ENCODE measurements around the gene TTC12.

TTC12 gene

DNA sequence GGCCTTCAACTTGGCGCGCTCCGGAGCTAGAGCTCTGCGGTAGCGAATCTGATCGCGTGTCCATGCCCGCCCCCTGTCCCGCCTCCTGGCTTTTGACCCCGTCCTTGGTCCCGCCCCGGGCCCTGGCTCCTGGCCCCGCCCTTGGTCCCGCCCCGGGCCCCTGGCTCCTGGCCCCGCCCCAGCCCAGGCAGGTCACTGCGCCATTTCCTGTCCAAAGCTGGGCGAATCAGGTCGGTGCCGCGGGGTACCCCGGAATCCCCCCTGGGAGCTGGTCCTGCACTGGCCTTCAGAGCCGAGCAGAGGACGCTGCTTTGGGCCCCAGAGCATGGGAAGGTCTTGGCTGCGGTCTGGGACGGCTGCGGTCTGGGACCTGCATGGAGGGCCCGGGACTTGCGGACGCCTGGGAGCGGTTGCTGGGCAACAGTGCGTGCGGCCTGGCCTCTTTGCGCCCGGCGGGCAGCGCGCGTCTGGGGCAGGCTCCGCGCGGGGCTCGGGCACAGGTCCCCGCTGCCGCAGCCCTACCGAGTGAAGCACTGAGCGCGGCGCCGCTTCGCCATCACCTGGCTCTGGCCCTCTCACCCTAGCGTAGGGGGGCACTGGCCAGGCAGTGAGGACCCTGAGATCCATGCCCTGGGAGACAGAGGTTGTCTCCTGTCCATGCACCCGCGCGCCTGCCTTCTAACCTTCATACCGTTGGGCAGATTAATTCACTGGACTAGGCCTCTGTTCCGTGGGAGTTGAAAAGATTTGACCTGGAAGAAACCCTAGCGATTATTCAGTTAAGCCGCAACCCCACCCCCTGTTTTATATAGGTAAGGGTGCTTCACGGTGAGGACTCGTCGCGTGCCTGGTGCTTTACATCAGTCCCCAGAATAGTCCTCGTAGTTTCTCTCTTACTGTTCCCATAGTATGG, at the start of gene TTC12:
TSS of gene TTC12 (plus strand) at position 195 of the 913 bp plus-strand sequence. CDS start 1,675 bp downstream, outside the sequence.
- peak; percentile 92 for DNase-seq

DNA sequence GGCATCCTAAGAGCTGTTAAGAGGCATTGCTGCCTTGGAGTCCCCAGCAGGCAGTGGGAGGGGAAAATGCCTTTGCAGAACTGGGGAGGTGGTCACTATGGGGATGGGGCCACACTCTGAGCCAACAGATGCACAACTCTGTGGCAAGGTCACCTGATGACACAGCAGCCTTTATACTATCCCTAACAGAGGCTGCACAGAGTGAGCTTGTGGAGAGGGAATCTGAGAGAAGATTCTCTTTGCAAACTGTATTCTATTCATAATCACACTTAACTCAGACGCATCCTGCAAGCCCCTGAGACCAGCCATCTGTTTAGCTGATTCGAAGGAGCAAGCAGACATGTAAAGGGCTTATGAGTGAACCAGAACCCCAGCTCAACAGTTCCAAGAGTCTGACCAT, 49.0 kb upstream of the TTC12 start:
- no peak for DNase-seq

GRCh38 chr11:113267493-113267892, 46.9 kb upstream of the TTC12 start:
- DNase-seq, result no peak

GRCh38 chr11:113269096-113269495, 45.3 kb upstream of the TTC12 start:
- no peak for DNase-seq

GRCh38 chr11:113269636-113270035, 44.7 kb upstream of the TTC12 start:
- no peak for DNase-seq

DNA sequence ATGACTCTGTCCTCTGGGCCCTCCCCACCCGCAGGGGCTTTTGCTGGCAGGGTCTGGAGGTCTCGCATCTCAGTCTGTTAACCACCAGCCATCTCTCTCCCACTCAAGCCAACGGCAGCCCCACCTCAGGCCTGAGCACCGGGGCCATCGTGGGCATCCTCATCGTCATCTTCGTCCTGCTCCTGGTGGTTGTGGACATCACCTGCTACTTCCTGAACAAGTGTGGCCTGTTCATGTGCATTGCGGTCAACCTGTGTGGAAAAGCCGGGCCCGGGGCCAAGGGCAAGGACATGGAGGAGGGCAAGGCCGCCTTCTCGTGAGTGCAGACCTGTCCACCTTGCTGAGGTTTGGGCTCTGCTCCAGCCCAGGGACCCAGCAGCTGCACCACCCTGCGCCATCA, 44.3 kb upstream of the TTC12 start:
- no peak for DNase-seq

- DNase-seq, result no peak
Observed at GRCh38 chr11:113271551-113272245, 42.7 kb upstream of the TTC12 start.

GRCh38 chr11:113272281-113272680, 42.1 kb upstream of the TTC12 start:
- DNase-seq, result no peak

GRCh38 chr11:113272927-113273615, 41.3 kb upstream of the TTC12 start:
- DNase-seq, result no peak

GRCh38 chr11:113273720-113274119, 40.7 kb upstream of the TTC12 start:
- DNase-seq, result no peak

GRCh38 chr11:113274713-113275582, 39.4 kb upstream of the TTC12 start:
- no peak for DNase-seq

DNA sequence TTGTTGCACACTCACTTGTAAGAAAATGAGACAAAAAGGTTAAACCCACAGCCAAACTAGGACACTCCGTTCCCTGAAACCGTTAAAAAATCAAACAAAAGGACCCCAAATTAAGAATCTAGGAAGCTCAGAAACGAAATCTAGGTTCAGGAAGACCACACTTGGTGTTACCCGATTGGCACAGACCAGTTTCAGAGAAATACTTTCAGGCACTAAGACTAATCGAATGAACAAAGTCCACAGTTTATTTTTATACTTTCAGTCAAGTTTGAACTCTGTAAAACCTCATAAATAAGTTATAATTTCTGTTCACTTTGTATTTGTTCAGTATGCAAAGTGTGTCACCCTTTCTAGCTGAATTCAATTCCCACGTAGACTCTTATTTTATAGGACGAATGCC, 38.8 kb upstream of the TTC12 start:
- no peak for DNase-seq

DNA sequence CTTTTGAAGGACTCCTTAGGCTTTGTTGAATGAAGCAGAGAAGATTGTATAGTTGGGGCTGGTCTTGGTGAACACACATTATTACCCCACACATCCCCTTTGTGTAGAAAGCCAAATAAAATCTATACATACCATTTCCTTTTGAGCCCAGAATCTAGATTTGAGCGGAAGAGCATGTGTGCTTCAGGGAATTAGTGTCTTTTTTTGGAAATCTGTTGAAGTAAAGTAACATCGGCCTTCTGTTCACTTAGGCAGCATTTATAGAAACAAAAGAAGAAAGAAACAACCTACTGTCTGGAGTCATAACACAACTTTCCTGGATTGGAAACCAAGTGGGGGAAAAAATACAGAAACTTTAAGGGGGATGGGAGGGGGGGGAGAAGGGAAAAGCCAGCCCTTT, 37.9 kb upstream of the TTC12 start:
- DNase-seq, result no peak

- no peak for DNase-seq
Observed at GRCh38 chr11:113277907-113278306, 36.5 kb upstream of the TTC12 start.

DNA sequence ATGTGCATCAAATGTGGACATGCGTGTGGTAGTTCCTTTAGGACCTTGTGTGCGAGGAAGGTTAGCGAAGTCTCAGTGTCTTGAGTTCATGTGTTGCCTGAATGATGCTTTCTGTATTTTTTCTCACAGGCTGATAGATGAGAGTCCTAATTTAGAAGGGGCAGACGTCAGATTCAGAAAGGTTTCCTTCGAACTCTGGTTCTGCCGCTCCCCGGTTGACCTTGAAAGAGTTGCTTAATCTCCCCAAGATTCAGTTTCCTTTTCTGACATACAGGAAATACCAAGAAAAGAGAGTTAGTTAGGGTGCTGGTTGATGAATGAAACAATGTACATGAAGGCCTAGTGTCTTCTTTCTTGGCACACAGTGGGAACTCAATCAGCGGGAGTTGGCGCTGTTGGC, 35.9 kb upstream of the TTC12 start:
- no peak for DNase-seq

- no peak for DNase-seq
Observed at GRCh38 chr11:113278925-113279324, 35.5 kb upstream of the TTC12 start.

DNA sequence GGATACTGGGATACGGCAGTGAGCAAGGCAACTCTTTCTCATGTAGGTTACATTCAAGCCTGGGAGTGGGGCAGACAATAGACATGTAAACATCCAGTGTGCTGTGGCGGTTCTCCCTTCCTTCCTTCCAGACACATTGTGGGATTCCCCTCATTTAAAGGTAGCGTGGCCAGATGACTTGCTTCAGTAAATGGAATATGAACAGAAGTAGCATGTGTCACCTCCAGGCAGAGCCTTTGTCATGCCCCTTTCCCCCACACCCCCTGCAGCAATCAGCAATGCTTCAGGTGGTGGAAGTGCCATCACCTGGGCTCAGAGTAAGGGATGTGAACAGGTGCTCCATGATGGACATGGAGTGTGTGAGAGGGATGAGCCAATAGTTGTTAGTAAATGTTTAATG, 34.8 kb upstream of the TTC12 start:
- no peak for DNase-seq

DNA sequence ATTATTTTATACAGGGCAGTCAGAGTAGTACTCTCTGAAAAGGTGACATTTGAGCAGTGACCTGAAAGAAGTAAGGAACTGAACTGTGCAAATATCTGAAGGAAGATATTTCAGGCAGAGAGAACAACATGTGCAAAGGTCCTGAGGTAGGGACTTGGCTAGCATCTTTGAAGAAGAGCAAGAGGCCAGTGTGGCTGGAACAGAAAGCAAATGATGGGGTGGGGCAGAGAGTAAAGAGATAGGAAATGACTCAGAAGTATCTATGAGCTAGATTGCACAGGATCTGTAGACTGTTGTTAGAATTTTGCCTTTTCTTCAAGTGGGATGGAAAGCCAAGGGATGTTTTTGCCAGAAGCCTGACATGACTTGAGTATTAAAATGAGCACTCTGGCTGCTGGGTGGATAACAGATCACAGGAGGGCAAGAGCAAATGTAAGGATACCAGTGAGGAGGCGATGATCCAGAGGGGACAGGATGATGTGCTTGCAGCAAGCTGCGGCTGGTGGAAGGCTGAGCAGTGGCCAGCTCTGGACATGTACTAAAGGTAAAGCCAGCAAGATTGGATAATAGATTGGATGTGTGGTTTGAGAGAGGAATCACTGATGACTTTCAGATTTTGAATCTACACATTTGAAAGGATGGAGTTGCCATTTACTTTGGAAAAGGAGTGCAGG, 33.2 kb upstream of the TTC12 start:
- DNase-seq, result no peak

DNA sequence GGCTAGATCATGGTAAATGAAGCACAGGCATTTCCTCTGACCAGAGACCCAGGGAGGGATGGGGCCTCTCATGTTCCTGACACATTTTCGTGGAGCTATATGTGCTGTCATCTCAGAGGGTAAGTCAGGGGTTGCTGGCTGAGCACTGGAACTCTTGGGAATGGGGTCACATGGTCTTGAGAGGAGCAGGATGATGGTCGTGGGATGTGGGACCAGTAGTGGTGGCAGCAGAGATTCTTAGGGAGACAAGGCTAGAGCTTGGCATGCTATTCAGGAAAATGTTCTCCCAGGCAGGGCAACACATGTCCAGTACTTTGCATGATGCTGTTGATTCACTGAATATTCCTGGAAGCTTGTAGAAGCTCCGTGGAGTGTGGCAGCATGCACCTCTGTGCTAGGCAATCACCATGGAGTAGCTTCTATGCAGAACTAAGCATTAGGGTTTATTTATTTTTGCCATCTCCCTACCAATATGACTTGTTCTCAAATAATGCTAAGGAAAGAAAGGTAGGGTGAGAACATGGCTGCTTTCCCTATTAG, 31.4 kb upstream of the TTC12 start:
- no peak for DNase-seq

DNA sequence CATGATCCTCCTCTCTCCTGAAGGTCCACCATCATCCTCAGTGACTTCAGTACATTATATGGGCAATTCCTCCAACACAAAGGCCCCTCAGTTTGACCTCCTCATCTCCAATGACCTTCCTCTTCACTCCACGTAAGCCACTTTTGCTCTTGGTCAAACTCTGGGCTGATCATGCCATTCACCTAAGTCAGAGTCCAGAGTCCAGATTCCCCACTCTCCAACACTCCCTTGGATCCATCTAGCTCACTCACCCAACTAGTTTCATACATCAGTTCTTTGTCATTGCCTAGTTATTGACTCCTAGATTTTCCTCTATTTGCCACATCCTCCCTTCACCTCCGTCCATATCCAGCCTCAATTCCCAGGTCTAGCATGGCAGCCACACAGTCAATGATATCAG, 30.5 kb upstream of the TTC12 start:
- no peak for DNase-seq

DNA sequence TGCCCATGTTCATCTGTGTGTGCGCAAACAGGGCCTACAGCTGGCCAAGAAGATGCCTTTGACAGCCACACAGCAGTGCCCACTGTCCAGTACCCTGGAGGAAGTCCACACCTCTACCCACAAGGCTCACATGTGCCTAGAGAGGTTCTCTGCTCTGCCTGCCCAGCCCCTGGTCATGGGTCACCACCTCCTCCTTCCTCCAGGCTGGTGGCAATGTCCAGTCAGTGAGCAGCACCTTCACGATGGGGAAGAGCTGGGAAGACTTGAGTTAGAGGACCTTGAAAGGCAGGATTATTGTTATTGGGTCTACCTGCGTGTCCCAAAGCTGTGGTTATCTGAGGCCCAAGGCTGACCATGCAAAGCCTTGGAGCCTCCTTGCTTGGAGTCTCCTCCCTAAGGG, 28.4 kb upstream of the TTC12 start:
- DNase-seq, result no peak
